Urothelium cell line (cell line): ENCODE data around the gene ULK3.
A peak's percentile ranks its signal among the peaks of the same experiment; 100 is the strongest.

ENCODE experiments used
- DNase-seq: peaks from one replicate; pipeline ENCODE4 v3.0.0; 2011; ENCODE audit warnings: low spot score, mixed read lengths
- FAIRE-seq: peaks from 2 replicates; lab custom pipeline; 2011; peaks lifted over from hg19 to GRCh38; lab: Jason Lieb, UNC

Gene ULK3

GRCh38 chr15:74841891-74842373 is 1.0 kb downstream of the ULK3 start:
- no peak for FAIRE-seq
- no peak for DNase-seq

GRCh38 chr15:74840851-74841775 is 1.8 kb downstream of the ULK3 start:
- DNase-seq (no peak), FAIRE-seq (no peak)

DNA sequence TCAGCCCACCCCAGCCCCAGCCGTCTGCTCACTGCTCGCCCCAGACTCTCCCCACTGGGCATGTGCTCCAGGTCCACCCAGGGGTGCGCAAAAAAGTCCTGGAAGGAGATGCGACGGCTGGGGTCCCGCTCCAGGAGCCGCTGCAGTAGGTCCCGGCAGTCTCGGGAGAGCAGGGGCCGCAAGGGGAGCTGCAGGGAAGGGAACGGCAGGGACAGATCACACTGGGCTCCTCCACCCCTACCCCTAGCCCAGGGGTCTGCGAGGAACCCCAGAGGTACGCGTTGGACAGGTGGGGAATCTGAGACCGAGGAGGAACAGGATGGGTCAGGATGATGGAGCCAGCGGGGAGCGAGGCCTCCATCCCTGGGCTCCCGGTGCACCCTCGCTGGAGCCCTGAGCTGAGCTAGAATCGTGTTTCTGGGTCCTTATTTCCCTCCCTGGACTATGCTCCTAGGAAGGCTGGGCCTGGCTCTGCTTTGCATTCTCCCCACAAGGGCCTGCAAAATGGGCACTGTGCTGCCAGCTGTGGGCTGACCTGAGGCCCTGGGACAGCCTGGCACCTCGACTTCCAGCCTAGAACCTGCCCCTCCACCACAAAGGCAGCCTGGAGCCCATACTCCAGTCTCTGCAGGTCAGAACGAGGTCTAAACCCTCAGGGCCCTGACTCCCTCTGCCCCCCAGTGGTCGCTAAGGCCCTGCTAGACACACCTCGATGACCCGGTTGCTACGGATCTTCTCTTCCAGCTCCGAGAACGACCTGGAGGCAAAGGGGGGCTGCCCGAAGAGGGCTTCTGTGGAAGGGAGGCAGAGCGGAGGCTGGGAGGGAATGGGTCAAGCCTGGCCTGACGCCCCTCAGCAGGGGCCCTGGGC is 3.2 kb downstream of the ULK3 start:
- FAIRE-seq (no peak), DNase-seq (no peak)

- DNase-seq (no peak), FAIRE-seq (no peak)
These were observed 4.0 kb downstream of the ULK3 start for GRCh38 chr15:74838746-74839525.

DNA sequence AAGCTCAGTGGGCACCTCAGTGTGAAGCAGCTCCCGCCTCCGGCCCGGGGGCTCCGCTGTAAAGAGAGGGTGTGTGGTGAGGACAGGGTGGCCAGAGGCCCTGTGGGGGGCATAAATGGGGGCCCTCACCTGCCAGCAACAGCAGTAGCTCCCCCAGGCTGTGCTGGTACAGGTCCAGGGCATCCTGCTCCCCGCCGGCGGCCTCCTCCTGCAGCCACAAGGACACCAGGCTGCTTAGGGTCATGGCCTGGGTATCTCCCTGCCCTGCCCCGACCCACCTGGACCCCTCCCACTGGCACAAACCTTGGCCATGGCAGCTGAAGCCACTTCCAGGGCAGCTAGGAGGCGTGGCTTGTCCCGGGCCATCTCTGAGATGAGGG is 4.8 kb downstream of the ULK3 start:
- FAIRE-seq (no peak), DNase-seq (no peak)

DNA sequence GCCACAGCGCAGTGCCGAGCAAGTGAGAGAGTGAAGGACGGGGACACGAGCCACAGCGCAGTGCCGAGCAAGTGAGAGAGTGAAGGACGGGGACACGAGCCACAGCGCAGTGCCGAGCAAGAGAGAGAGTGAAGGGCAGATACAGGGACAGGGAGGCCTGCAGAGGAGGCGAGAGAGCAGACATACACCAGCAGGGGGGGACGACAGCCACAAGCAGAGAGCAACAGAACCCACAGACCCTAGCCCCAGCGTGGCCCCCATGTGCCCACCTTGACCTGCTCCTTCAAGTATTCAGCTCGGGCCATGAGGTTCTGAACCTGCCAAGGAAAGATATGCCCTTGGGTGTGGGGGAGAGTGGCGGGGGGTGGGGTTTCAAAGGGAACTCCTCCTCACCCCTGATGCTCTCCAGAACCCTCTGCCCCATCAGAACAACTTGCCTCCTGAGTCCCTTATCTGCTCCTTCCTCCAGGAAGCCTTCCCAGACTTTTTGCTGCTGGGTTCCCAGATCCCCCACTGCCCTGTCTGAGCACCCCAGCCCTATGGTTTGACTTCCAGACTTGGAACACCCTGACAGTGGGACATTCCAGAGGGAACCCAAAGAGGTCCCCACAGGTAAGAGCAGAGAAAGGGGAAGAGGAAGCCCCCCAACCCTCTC is 5.3 kb downstream of the ULK3 start:
- DNase-seq: no peak
- no peak for FAIRE-seq

DNA sequence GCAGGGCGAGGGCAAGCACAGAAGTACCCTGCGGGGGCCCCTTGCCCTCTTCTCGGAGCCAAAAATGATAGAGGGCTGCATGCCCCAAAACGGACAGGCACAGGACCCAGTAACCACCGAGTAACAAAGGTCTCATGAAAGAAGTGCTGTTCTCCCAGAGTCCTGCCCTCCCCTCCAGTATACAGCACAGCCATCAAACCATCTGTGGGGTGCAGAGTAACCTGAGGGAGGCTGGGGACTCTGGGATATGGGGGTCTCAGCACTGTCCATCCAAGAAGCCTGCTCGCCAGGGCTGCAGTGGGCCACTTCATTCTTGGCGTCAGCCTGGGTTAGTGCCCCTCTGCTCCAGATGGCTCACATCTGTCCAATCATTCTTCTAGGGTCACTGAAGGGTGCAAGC is 6.1 kb downstream of the ULK3 start:
- DNase-seq: no peak
- FAIRE-seq: no peak

DNA sequence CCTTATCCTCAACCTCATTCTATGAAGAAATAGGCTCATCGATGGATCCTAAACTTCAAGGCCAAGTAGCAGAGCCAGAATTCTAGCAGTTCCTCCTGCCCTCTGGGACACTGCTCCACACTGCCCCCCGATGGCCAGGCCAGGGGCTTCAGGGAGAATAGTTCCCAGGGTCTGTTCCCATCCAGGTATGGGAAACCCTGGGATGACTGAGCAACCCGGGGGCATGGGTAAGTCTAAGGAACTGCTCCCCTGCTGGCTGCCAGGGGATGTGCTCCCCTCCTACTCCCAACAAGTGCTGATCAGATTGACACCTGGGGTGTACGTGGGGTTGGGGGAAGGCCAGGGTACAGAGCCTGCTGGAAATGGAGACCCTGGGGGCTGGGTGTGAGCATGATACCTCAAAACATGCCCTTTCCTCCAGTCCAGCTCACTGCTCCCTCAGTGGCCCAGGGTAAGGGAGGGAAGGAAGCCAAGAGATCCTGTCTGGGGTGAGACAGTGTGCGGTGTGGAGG is 7.6 kb downstream of the ULK3 start:
- DNase-seq: peak; percentile 71
- FAIRE-seq: no peak

DNA sequence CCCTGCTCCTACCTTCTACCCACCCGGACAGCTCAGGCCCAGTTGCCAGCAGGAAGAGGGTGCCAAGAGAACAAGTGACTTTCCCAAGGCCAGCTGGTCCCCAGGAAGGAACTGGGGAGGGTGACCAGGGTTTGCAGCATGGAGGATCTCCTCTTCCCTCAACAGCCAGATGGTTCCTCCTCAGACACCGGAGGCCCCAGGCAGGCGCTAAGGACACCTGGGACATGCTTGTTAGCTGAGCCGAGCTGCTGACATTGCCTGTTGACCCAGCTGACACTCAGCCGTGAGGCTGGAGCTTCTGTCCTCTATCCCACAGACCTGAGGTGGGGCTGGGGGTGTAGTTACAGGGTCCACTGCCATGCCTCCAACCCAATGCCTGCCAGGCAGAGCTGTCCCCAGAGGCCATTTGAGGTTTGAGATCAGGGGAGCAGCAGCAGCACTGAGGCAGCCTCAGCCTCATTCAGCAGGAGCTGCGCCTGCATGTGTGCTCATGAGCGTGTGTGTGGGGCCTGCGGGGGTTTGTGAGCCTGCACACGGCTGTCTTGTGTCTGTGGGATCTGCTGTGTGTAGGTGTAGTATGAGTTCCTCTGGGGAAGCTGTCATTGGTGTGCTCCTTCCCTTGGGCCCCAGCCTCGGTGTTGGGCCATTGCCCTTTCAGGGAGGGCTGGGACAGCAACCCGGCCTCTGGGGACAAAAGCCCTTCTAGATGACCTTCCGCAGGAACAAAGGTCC is 9.4 kb downstream of the ULK3 start:
- FAIRE-seq (no peak), DNase-seq (no peak)

DNA sequence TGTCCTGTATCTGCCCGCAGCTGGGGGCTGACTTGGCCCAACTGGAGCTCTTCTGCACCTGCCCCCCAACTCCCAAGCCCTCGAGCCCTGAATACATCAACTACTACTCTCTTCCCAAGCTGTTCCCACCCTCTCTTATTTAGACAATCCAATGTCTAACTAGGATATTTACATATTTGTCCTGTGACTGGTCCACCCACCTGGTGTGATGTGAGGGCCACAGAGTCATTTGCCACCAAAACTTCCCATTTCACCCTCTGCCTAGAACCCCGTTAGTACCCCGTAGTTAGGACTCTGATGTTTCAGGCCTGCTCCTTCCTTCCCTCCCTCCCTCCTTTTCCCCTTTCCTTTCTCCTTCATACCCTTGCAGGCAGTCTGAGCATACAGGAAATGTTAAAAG is 10.1 kb downstream of the ULK3 start:
- FAIRE-seq (no peak), DNase-seq (no peak)

GRCh38 chr15:74831813-74832495 is 11.0 kb downstream of the ULK3 start:
- FAIRE-seq (no peak), DNase-seq (no peak)

- FAIRE-seq (no peak), DNase-seq (no peak)
These were observed 12.1 kb downstream of the ULK3 start for GRCh38 chr15:74830868-74831267.

GRCh38 chr15:74829991-74830390 is 13.0 kb downstream of the ULK3 start:
- FAIRE-seq (no peak), DNase-seq (no peak)

DNA sequence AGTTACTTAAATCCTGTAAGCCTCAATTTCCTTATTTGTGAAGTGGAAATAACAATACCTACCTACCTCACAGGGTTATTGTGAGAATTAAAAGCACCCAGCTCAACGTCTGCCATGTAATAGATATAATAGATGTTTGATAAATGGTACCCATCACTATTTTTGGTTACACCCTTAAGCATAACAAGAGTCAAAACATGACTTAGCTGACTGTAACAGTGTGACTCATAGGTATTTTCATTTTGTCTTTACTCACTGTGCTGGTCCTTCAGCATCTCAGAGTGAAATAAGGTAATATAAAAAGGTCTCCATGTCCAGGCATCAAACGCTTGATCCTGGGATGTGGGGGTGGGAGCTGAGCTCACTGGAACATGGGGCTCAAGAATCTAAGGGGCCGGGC is 13.5 kb downstream of the ULK3 start:
- no peak for FAIRE-seq
- no peak for DNase-seq

GRCh38 chr15:74828835-74829234 is 14.1 kb downstream of the ULK3 start:
- FAIRE-seq (no peak), DNase-seq (no peak)

GRCh38 chr15:74827614-74828013 is 15.3 kb downstream of the ULK3 start:
- FAIRE-seq: no peak

DNA sequence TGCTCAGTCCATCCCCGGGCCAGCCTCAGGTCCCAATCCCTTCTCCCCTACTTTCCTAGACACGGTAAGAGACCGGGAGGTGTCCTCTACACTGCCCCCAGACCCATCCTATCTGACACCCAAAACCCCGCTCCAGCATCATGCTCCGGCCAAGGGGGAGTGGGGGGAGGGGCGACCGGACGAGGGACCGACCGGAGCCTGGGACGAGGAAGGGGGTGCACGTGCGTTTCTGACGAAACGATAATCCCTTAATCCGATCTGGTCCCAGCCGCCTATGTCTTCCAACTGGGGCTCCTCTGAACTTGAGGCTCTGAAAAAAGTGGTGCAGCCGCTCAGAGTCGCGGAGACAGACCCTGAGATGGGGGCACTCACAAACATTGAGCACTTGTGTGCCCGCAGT is 16.0 kb downstream of the ULK3 start:
- no peak for DNase-seq
- FAIRE-seq: no peak

More at GRCh38 chr15:74827614-74828013, 15.3 kb downstream of the ULK3 start:
- no peak for DNase-seq

- peak; percentile 62 for DNase-seq
- FAIRE-seq: no peak
These were observed 16.6 kb downstream of the ULK3 start, which contains the start of gene CPLX3 for GRCh38 chr15:74826364-74826819. Gene CPLX3 (plus strand): TSS chr15:74826627. CDS start chr15:74826704, 77 bp downstream.

- no peak for DNase-seq
- FAIRE-seq: no peak
These were observed 17.1 kb downstream of the ULK3 start for GRCh38 chr15:74825866-74826265.
